SK-N-SH treated with all-trans-retinoic acid at 6 μM for 48 hours (cell line): Measurements from ENCODE around the gene NTN3.

Experiments used
- BACH2 ChIP-seq: fragments of 250-450 bp; sonication (Bioruptor Pico); IDR thresholded peaks from 2 replicates; pipeline ENCODE4 v1.9.0; 2021; ENCODE audit warnings: mild to moderate bottlenecking, borderline replicate concordance
- CSDC2 ChIP-seq: fragments of 250-450 bp; sonication (Bioruptor Pico); IDR thresholded peaks from 2 replicates; pipeline ENCODE4 v1.5.0; 2020; ENCODE audit warnings: mild to moderate bottlenecking, moderate library complexity
- GLIS3 ChIP-seq: fragments of 250-450 bp; sonication (Bioruptor Pico); IDR thresholded peaks from 2 replicates; pipeline ENCODE4 v1.5.0; 2020; ENCODE audit warnings: mild to moderate bottlenecking, moderate library complexity
- PPARA ChIP-seq: fragments of 250-450 bp; sonication (Bioruptor Pico); IDR thresholded peaks from 2 replicates; pipeline ENCODE4 v1.5.0; 2020; ENCODE audit warnings: mild to moderate bottlenecking, borderline replicate concordance
- RARB ChIP-seq: fragments of 250-450 bp; sonication (Bioruptor Pico); IDR thresholded peaks from 2 replicates; pipeline ENCODE4 v1.8.0; 2021; ENCODE audit warnings: mild to moderate bottlenecking, moderate library complexity
- SNAI2 ChIP-seq: fragments of 250-450 bp; sonication (Bioruptor Pico); IDR thresholded peaks from 2 replicates; pipeline ENCODE4 v1.5.0; 2020; ENCODE audit warnings: mild to moderate bottlenecking, moderate library complexity
- ZC3H10 ChIP-seq: fragments of 250-450 bp; sonication (Bioruptor Pico); IDR thresholded peaks from 2 replicates; pipeline ENCODE4 v1.5.1; 2021; ENCODE audit warnings: mild to moderate bottlenecking, moderate library complexity
- ZFP3 ChIP-seq: fragments of 250-450 bp; sonication (Bioruptor Pico); IDR thresholded peaks from 2 replicates; pipeline ENCODE4 v1.5.0; 2020; ENCODE audit warnings: mild to moderate bottlenecking, moderate library complexity
- ZFP30 ChIP-seq: fragments of 450-650 bp; formaldehyde crosslinking; IDR thresholded peaks from 2 replicates; pipeline ENCODE4 v1.5.0; 2022; ENCODE audit warnings: mild to moderate bottlenecking, moderate library complexity
- ZNF8 ChIP-seq: fragments of 450-650 bp; formaldehyde crosslinking; IDR thresholded peaks from 2 replicates; pipeline ENCODE4 v1.5.0; 2020; ENCODE audit warnings: mild to moderate bottlenecking, moderate library complexity
- TF ChIP-seq, protein P1 (sequence below): fragments of 250-450 bp; sonication (Bioruptor Pico); IDR thresholded peaks from 2 replicates; pipeline ENCODE4 v1.8.0; 2020; ENCODE audit warnings: mild to moderate bottlenecking, moderate library complexity, borderline replicate concordance
- TF ChIP-seq, protein P2 (sequence below): fragments of 250-450 bp; sonication (Bioruptor Pico); IDR thresholded peaks from 2 replicates; pipeline ENCODE4 v1.5.0; 2020; ENCODE audit warnings: mild to moderate bottlenecking, moderate library complexity
- TF ChIP-seq, protein P3 (sequence below): fragments of 250-450 bp; sonication (Bioruptor Pico); IDR thresholded peaks from 2 replicates; pipeline ENCODE4 v1.5.1; 2020; ENCODE audit warnings: low read depth, mild to moderate bottlenecking, moderate library complexity
- TF ChIP-seq, protein P4 (sequence below): fragments of 250-450 bp; sonication (Bioruptor Pico); IDR thresholded peaks from 2 replicates; pipeline ENCODE4 v1.5.1; 2021; ENCODE audit warnings: mild to moderate bottlenecking, moderate library complexity

DNA sequence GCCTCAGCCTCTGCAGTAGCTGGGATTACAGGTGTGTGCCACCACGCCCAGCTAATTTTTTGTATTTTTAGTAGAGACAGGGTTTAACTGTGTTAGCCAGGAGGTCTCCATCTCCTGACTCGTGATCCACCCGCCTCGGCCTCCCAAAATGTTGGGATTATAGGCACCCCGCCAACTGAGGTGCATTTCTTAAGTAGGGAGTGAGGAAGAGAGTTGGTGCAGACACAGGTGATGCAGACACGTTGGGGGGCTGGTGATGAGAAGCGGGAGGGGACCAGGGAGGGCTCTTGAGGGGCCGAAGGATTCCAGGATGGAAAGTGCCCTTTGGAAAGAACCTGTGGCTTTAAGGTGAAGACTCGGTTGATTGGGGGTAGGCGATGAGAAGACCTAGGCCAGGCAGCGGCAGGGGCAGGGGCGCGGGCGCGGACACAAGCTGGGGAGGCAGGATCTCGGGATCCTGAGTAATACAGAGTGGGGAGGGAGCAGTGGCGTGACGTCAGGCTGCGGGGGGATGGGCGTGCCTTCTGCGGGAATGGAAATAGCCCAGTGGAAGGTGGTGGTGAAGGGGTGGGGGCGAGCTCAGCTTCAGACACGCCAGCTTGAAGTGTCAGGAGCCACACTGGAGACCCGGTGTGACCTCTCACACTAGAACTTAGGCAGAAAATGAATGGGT is 40.2 kb downstream of the NTN3 start:
- TF ChIP-seq, protein P1, sequence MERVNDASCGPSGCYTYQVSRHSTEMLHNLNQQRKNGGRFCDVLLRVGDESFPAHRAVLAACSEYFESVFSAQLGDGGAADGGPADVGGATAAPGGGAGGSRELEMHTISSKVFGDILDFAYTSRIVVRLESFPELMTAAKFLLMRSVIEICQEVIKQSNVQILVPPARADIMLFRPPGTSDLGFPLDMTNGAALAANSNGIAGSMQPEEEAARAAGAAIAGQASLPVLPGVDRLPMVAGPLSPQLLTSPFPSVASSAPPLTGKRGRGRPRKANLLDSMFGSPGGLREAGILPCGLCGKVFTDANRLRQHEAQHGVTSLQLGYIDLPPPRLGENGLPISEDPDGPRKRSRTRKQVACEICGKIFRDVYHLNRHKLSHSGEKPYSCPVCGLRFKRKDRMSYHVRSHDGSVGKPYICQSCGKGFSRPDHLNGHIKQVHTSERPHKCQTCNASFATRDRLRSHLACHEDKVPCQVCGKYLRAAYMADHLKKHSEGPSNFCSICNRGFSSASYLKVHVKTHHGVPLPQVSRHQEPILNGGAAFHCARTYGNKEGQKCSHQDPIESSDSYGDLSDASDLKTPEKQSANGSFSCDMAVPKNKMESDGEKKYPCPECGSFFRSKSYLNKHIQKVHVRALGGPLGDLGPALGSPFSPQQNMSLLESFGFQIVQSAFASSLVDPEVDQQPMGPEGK = no peak
- no peak for TF ChIP-seq ZFP3
- TF ChIP-seq ZFP30 (CRISPR knock-in tag) = no peak
- TF ChIP-seq PPARA (CRISPR knock-in tag) = no peak
- no peak for TF ChIP-seq CSDC2 (CRISPR knock-in tag)
- TF ChIP-seq ZC3H10 (CRISPR knock-in tag) = no peak
- TF ChIP-seq SNAI2 (CRISPR knock-in tag) = no peak
- TF ChIP-seq, protein P2, sequence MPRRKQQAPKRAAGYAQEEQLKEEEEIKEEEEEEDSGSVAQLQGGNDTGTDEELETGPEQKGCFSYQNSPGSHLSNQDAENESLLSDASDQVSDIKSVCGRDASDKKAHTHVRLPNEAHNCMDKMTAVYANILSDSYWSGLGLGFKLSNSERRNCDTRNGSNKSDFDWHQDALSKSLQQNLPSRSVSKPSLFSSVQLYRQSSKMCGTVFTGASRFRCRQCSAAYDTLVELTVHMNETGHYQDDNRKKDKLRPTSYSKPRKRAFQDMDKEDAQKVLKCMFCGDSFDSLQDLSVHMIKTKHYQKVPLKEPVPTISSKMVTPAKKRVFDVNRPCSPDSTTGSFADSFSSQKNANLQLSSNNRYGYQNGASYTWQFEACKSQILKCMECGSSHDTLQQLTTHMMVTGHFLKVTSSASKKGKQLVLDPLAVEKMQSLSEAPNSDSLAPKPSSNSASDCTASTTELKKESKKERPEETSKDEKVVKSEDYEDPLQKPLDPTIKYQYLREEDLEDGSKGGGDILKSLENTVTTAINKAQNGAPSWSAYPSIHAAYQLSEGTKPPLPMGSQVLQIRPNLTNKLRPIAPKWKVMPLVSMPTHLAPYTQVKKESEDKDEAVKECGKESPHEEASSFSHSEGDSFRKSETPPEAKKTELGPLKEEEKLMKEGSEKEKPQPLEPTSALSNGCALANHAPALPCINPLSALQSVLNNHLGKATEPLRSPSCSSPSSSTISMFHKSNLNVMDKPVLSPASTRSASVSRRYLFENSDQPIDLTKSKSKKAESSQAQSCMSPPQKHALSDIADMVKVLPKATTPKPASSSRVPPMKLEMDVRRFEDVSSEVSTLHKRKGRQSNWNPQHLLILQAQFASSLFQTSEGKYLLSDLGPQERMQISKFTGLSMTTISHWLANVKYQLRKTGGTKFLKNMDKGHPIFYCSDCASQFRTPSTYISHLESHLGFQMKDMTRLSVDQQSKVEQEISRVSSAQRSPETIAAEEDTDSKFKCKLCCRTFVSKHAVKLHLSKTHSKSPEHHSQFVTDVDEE (CRISPR knock-in tag) = no peak
- TF ChIP-seq, protein P3, sequence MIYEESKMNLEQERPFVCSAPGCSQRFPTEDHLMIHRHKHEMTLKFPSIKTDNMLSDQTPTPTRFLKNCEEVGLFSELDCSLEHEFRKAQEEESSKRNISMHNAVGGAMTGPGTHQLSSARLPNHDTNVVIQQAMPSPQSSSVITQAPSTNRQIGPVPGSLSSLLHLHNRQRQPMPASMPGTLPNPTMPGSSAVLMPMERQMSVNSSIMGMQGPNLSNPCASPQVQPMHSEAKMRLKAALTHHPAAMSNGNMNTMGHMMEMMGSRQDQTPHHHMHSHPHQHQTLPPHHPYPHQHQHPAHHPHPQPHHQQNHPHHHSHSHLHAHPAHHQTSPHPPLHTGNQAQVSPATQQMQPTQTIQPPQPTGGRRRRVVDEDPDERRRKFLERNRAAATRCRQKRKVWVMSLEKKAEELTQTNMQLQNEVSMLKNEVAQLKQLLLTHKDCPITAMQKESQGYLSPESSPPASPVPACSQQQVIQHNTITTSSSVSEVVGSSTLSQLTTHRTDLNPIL (CRISPR knock-in tag) = no peak
- TF ChIP-seq, protein P4, sequence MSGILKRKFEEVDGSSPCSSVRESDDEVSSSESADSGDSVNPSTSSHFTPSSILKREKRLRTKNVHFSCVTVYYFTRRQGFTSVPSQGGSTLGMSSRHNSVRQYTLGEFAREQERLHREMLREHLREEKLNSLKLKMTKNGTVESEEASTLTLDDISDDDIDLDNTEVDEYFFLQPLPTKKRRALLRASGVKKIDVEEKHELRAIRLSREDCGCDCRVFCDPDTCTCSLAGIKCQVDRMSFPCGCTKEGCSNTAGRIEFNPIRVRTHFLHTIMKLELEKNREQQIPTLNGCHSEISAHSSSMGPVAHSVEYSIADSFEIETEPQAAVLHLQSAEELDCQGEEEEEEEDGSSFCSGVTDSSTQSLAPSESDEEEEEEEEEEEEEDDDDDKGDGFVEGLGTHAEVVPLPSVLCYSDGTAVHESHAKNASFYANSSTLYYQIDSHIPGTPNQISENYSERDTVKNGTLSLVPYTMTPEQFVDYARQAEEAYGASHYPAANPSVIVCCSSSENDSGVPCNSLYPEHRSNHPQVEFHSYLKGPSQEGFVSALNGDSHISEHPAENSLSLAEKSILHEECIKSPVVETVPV (CRISPR knock-in tag) = no peak
- TF ChIP-seq RARB (CRISPR knock-in tag) = no peak
- no peak for TF ChIP-seq BACH2 (CRISPR knock-in tag)
- TF ChIP-seq GLIS3 (CRISPR knock-in tag) = no peak
- TF ChIP-seq ZNF8 (CRISPR knock-in tag) = no peak
